ENCODE data around the gene MAPK12.

MAPK12 gene

GRCh38 chr22:50283821-50284220 lies 22.3 kb upstream of the MAPK12 start:
- H3K27ac ChIP-seq: no peak overlapping the region
- TF ChIP-seq, protein P1, sequence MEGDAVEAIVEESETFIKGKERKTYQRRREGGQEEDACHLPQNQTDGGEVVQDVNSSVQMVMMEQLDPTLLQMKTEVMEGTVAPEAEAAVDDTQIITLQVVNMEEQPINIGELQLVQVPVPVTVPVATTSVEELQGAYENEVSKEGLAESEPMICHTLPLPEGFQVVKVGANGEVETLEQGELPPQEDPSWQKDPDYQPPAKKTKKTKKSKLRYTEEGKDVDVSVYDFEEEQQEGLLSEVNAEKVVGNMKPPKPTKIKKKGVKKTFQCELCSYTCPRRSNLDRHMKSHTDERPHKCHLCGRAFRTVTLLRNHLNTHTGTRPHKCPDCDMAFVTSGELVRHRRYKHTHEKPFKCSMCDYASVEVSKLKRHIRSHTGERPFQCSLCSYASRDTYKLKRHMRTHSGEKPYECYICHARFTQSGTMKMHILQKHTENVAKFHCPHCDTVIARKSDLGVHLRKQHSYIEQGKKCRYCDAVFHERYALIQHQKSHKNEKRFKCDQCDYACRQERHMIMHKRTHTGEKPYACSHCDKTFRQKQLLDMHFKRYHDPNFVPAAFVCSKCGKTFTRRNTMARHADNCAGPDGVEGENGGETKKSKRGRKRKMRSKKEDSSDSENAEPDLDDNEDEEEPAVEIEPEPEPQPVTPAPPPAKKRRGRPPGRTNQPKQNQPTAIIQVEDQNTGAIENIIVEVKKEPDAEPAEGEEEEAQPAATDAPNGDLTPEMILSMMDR (conservative IDR thresholded peaks at IDR 0.05): no peak

DNA sequence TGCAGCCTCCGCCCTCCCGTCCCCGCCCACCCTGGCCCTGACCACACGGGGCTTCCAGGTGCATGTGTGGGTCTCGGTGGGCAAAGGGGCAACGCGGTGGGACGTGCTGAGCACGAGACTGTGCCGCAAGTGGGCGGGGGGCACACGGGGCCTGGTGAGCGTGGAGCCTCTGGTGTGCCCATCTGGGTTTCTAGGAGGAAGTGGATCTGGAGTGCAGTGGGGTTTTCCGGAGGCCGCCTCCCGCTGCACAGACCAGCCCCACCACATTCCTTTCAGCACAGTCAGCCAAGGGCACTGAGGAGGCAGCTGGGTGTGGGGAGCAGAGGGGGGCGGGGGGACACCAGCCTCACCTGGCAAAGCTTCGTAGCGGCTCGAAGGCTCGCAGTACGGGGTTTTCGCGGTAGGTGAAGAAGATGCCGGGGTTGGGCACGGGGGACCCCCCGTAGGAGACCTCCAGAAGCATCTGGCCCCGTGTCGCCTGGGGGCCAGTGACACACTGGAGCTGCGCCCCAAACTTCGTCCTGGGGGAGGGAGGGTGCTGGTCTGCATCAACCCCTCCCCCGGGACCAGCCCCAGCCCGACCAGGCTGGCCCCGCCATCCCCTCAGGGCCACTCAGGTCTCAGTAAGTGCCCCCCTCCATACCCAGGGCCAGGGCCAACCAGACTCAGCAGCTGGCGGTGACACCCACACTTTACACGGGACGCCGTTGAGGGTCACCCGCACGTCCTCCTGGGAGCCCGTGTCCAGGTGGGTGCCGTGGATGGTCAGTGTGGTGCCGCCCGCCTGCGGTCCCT lies 21.1 kb upstream of the MAPK12 start:
- TF ChIP-seq, protein P1 (conservative IDR thresholded peaks at IDR 0.05): no peak
- H3K27ac ChIP-seq: no peak overlapping the region

DNA sequence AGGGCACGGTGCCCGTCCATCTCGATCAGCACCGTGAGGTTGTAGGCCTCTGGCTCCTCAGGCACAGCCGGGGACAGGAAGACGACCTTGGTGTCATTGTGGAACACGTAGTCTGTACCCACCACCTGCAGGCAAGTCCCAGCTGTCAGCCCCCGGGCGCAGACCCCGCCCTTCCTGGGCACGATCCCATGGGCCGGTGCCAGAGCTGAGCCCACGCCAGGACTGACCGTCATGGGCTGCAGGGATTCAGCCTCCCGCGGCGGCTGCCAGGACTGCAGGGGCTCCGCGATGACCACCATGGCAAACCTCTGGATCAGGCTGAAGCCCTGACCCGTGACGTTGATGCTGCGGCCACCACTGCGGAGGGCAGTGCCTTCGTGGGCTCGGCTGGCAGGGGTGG lies 20.5 kb upstream of the MAPK12 start:
- TF ChIP-seq, protein P1 (conservative IDR thresholded peaks at IDR 0.05): no peak
- no peak overlapping the region for H3K27ac ChIP-seq

DNA sequence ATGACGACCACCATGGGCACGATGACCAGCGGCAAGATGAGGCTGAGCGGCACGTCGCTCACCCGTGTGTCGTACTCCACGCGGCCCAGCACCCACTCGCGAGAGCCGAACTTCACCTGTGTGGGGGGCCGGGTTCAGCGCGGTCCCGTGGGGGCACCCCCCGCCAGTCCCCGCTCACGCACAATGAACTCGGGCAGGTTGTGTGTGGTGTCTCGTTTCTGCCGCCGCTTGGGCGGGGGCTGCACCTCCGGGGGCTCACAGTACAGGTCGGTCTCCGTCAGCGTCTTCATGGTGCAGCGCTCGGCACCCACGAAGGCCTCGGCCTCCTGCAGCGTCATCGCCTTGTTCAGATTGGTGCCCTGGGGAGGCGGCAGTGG lies 19.9 kb upstream of the MAPK12 start:
- TF ChIP-seq, protein P1 (conservative IDR thresholded peaks at IDR 0.05): no peak
- H3K27ac ChIP-seq: no peak overlapping the region

DNA sequence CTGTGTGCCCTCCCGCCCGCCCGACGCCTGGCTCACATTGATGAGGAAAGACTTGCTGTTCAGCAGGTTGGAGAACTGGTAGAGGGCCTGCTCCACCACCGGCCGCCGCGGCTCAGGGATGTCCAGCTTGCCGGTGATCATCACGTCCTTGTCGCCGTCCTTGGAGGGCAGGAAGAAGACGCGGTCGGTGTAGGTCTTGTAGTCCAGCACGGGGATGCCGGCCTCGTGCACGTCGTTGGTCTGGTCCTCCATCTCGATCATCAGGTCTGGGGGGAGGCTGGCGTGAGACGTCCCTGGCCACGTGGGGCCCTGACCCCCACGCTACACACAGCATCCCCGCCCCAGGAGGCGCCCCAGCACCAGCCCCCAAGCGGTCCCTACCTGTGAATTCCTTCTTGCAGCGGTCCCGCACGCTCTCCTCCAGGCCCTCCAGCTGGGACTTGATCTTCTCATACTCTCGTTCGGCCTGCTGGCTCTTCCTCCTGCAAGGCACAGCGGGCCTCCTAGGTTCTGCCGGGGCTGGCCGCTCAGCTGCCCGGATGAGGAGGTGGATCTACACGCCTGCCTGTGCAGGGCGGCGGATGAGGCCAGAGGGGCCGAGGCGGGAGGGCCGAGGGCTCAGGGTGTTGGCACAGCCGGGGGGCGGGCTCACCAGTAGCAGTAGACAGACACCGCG lies 19.4 kb upstream of the MAPK12 start:
- no peak overlapping the region for H3K27ac ChIP-seq
- TF ChIP-seq, protein P1 (conservative IDR thresholded peaks at IDR 0.05): no peak

- no peak overlapping the region for H3K27ac ChIP-seq
- TF ChIP-seq, protein P1 (conservative IDR thresholded peaks at IDR 0.05): no peak
Observed at GRCh38 chr22:50280022-50280707, 18.7 kb upstream of the MAPK12 start.

- TF ChIP-seq, protein P1 (conservative IDR thresholded peaks at IDR 0.05): no peak
Observed at GRCh38 chr22:50278956-50279619, 17.6 kb upstream of the MAPK12 start.

More at GRCh38 chr22:50278956-50279619, 17.6 kb upstream of the MAPK12 start:
- H3K27ac ChIP-seq: no peak overlapping the region
